Prostate gland (tissue), 2 donors: ENCODE measurements around the gene FBXL7.

Source experiments
- CTCF ChIP-seq, 4 experiments: fragments of 200-600 bp in 2 of 4; fragments of 450-650 bp in 2 of 4; sonication (generic) in 2 of 4; IDR thresholded peaks; 1 replicate in 3 of 4; 2 replicates in 1 of 4; pipeline ENCODE4 v1.5.1; 2016 to 2019; ENCODE audit warnings: antibody characterized with exemption in 4 of 4, mild to moderate bottlenecking in 2 of 4, moderate library complexity in 2 of 4
- POLR2A ChIP-seq: fragments of 450-650 bp; IDR thresholded peaks from one replicate; pipeline ENCODE4 v1.6.1; 2016; ENCODE audit warnings: antibody characterized with exemption, mild to moderate bottlenecking

- TF ChIP-seq POLR2A (no peak), CTCF (IDR thresholded peaks at IDR 0.05) (no peak)
Measured at GRCh38 chr5:15827741-15828140, 327.8 kb downstream of the FBXL7 start.
